Peyer's patch (tissue), 4 donors: ENCODE data around the gene KRTAP5-4. TPM values are rescaled to one million over a fixed set of nuclear protein-coding genes. Genes with fewer than 3 reads are reported as not detected.
"Not testable (repeated sequence)": the region's sequence is repeated elsewhere in the genome, so short reads cannot be mapped to it uniquely, and the experiment has no call there.

Experiments
- DNase-seq, 3 donors: peaks; one replicate each; pipeline ENCODE4 v3.0.0-alpha.2; 2017 to 2019
- H3K27ac ChIP-seq, 4 donors: fragments of 200-600 bp; sonication (generic); one replicate each; pipeline ENCODE4 v1.5.1; 2016 to 2019
- H3K27me3 ChIP-seq, 2 donors: fragments of 200-600 bp; sonication (generic); one replicate each; pipeline ENCODE4 v1.5.1; 2019
- H3K36me3 ChIP-seq, 3 donors: fragments of 200-600 bp; sonication (generic); one replicate each; pipeline ENCODE4 v1.5.1; 2016 to 2019
- H3K4me1 ChIP-seq, 4 donors: fragments of 200-600 bp; sonication (generic); one replicate each; pipeline ENCODE4 v1.5.1; 2016 to 2019
- H3K4me3 ChIP-seq, 4 donors: fragments of 200-600 bp; sonication (generic); 1 replicate in 3 of 4; 2 replicates in 1 of 4; pipeline ENCODE4 v1.5.1; 2016 to 2019; ENCODE audit warnings: mild to moderate bottlenecking in 1 of 4
- H3K9me3 ChIP-seq, 4 donors: fragments of 200-600 bp; sonication (generic); one replicate each; pipeline ENCODE4 v1.5.1; 2016 to 2019; ENCODE audit warnings: mild to moderate bottlenecking in 1 of 4
- CTCF ChIP-seq, 6 experiments: fragments of 450-650 bp in 4 of 6; fragments of 200-600 bp in 2 of 6; sonication (generic) in 1 of 6; IDR thresholded peaks; one replicate each; pipeline ENCODE4 v1.5.1; 2017 to 2019; ENCODE audit warnings: antibody characterized with exemption in 6 of 6, mild to moderate bottlenecking in 3 of 6, moderate library complexity in 1 of 6
- POLR2A ChIP-seq, 2 donors: fragments of 450-650 bp; IDR thresholded peaks; one replicate each; pipeline ENCODE4 v1.5.1; 2017; ENCODE audit warnings: antibody characterized with exemption in 2 of 2, mild to moderate bottlenecking in 2 of 2, moderate library complexity in 2 of 2
- total RNA-seq, 4 donors: library from RNA; depleted of rRNA; stranded (reverse); fragments of >200 nt; gene quantifications; one replicate each; pipeline ENCODE4 v1.1.0, GENCODE V29; 2016

The KRTAP5-4 gene
- total RNA-seq, 4 donors from 2014 or later = not detected

- TF ChIP-seq POLR2A (IDR thresholded peaks at IDR 0.05) = no peak
- no peak for TF ChIP-seq CTCF (IDR thresholded peaks at IDR 0.05)
- no peak for DNase-seq
- Histone ChIP-seq H3K9me3 (no peaks in the 10 kb centered on the region), H3K36me3 (no peaks in the 10 kb centered on the region), H3K4me1 (no peaks in the 10 kb centered on the region), H3K4me3 (no peak overlapping the region), H3K27ac (no peak overlapping the region), H3K27me3 (no peaks in the 10 kb centered on the region)
These were observed 18.3 kb downstream of the KRTAP5-4 start for GRCh38 chr11:1603629-1604028.

GRCh38 chr11:1601663-1602062 is 20.3 kb downstream of the KRTAP5-4 start:
- not testable (repeated sequence) for H3K27ac ChIP-seq, H3K4me3 ChIP-seq, H3K36me3 ChIP-seq, H3K9me3 ChIP-seq, H3K4me1 ChIP-seq, DNase-seq, H3K27me3 ChIP-seq

- no peak for TF ChIP-seq POLR2A (IDR thresholded peaks at IDR 0.05)
- no peak for TF ChIP-seq CTCF (IDR thresholded peaks at IDR 0.05)
- Histone ChIP-seq H3K4me3 (no peak overlapping the region), H3K36me3 (no peaks in the 10 kb centered on the region), H3K4me1 (peaks cover 0 to 3% (median 0%) of the 10 kb centered on the region in 4 donors), H3K27ac (no peak overlapping the region), H3K27me3 (no peaks in the 10 kb centered on the region), H3K9me3 (no peaks in the 10 kb centered on the region)
- no peak for DNase-seq
These were observed 21.3 kb downstream of the KRTAP5-4 start for GRCh38 chr11:1600626-1601025.

GRCh38 chr11:1598816-1599215 is 23.1 kb downstream of the KRTAP5-4 start:
- no peak for DNase-seq
- Histone ChIP-seq H3K36me3 (no peaks in the 10 kb centered on the region), H3K9me3 (no peaks in the 10 kb centered on the region), H3K27me3 (no peaks in the 10 kb centered on the region), H3K4me1 (peaks cover 0 to 3% (median 0%) of the 10 kb centered on the region in 4 donors), H3K27ac (no peak overlapping the region), H3K4me3 (no peak overlapping the region)
- TF ChIP-seq CTCF (IDR thresholded peaks at IDR 0.05) (no peak), POLR2A (IDR thresholded peaks at IDR 0.05) (no peak)

GRCh38 chr11:1598406-1598805 is 23.5 kb downstream of the KRTAP5-4 start:
- not testable (repeated sequence) for H3K9me3 ChIP-seq, H3K27ac ChIP-seq, DNase-seq, H3K36me3 ChIP-seq, H3K4me3 ChIP-seq, H3K4me1 ChIP-seq, H3K27me3 ChIP-seq

- Histone ChIP-seq H3K27me3 (no peaks in the 10 kb centered on the region), H3K4me3 (no peak within 1 kb of the TSS), H3K9me3 (no peaks in the 10 kb centered on the region), H3K36me3 (no peaks in the 10 kb centered on the region), H3K4me1 (peaks cover 0 to 3% (median 0%) of the 10 kb centered on the region in 4 donors), H3K27ac (no peak within 1 kb of the TSS)
- no peak for DNase-seq
- no peak for TF ChIP-seq CTCF (IDR thresholded peaks at IDR 0.05)
- no peak for TF ChIP-seq POLR2A (IDR thresholded peaks at IDR 0.05)
These were observed 24.0 kb downstream of the KRTAP5-4 start, which contains the start of gene KRTAP5-2 for GRCh38 chr11:1597994-1598380. Gene KRTAP5-2 (minus strand): TSS chr11:1598294. CDS start chr11:1598250, 44 bp downstream.

GRCh38 chr11:1597331-1597993 is 24.5 kb downstream of the KRTAP5-4 start:
- Histone ChIP-seq H3K4me3 (no peak overlapping the region), H3K27ac (no peak overlapping the region), H3K9me3 (no peaks in the 10 kb centered on the region), H3K36me3 (no peaks in the 10 kb centered on the region), H3K27me3 (no peaks in the 10 kb centered on the region), H3K4me1 (peaks cover 0 to 3% (median 0%) of the 10 kb centered on the region in 4 donors)
- TF ChIP-seq CTCF (IDR thresholded peaks at IDR 0.05) (no peak), POLR2A (IDR thresholded peaks at IDR 0.05) (no peak)
- DNase-seq = no peak

GRCh38 chr11:1596576-1597121 is 25.3 kb downstream of the KRTAP5-4 start:
- peak overlapping the region in 2 of 4 donors; percentile 51 to 57 for H3K27ac ChIP-seq
- peak in 2 of 3 donors; percentile 72 to 75 for DNase-seq
- not testable (repeated sequence) for H3K4me3 ChIP-seq, H3K4me1 ChIP-seq, H3K27me3 ChIP-seq, H3K9me3 ChIP-seq, H3K36me3 ChIP-seq
